ENCODE measurements around the gene NCK2.
"Not testable (repeated sequence)": the region's sequence is repeated elsewhere in the genome, so short reads cannot be mapped to it uniquely, and the experiment has no call there.

NCK2 gene

DNA sequence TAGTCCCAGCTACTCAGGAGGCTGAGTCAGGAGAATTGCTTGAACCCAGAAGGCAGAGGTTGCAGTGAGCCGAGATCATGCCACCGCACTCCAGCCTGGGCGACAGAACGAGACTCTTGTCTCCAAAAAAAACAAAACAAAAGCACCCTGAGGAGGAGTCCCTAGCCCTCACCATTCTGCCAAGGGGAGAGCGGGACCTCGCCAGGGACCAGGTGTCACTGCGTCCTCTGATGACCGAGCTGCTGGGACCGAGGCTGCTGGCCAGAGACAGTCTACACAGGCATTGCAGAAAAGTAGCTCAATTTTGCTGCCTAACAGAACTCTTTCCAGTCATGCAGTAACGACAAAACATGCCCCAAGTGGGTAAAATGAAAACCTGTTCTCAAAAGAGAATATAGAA lies 18.4 kb downstream of the NCK2 start:
- Histone ChIP-seq H3K4me3 (ENCODE audit: low read length) (no peak overlapping the region), H3K9ac (ENCODE audit: low read length) (no peak overlapping the region), H3K27me3 (ENCODE audit: control insufficient read depth, insufficient read depth, low read length) (no peaks in the 10 kb centered on the region), H3K36me3 (ENCODE audit: control insufficient read depth, insufficient read depth, low read length) (no peaks in the 10 kb centered on the region), H3K27ac (ENCODE audit: low read depth, low read length) (no peak overlapping the region), H3K4me1 (ENCODE audit: control insufficient read depth, insufficient read depth, low read length) (no peaks in the 10 kb centered on the region)

DNA sequence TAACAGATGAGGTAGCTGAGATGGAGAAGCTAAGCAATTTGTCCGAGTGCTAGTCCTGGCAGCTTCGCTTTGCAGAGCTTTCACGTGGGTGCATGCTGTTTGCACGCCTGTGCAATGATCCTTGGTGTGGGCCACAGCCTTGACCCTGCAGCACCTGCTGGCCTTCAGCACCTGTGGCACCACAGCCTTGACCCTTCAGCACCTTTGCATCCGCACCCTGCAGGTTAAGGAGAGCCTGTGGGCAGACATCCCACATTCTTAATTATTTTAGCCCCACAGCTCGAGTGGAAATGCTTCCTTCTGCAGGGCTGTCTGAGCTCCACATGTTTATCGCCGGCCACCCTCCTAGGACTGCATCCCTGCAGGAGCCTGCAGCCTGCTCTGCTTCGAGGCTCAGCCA lies 19.3 kb downstream of the NCK2 start:
- H3K36me3 ChIP-seq (ENCODE audit: control insufficient read depth, insufficient read depth, low read length) = no peaks in the 10 kb centered on the region
- no peak overlapping the region for H3K4me3 ChIP-seq (ENCODE audit: low read length)
- no peaks in the 10 kb centered on the region for H3K4me1 ChIP-seq (ENCODE audit: control insufficient read depth, insufficient read depth, low read length)
- no peak overlapping the region for H3K9ac ChIP-seq (ENCODE audit: low read length)
- no peak overlapping the region for H3K27ac ChIP-seq (ENCODE audit: low read depth, low read length)
- no peaks in the 10 kb centered on the region for H3K27me3 ChIP-seq (ENCODE audit: control insufficient read depth, insufficient read depth, low read length)

DNA sequence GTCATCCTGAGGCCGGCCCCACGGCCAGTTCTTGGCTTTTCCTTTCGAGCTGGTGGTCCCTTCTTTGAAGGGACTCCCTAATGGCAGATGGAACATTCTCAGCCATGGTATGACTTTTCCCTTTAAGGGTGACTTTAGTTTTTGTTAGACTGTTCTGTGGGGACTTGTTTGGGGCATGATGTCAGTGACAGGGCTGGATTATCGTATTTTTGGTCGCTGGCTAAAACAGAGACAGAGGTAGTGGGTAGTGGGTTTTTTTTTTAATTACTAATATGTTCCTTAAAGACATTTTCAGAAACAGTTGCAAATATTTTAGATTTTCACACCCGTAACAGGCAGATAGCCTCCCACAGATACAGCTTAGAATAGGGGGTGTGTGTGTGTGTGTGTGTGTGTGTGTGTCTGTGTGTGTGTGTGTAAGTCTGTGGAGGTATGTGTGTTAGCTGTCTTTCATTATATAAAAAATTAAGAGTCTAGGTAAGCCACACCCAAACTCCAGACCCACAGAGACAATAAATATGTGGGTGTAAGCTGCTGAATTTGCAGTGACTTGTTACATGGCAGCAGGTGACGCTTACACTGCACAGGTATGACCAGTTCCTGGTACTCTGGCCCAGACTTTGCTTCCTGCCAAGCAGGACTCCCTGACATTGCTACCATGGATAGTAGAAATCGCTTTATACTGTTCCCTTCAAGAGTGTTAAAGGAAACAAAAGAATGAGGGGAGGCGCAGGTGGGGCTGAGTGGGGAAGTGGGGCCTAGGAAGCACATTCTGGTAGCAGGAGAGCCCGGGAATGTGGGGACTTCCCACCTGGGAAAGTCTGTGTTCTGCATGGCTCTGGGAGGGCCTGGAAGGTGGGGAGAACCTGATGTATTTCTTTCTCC lies 20.9 kb downstream of the NCK2 start:
- no peak overlapping the region for H3K9ac ChIP-seq (ENCODE audit: low read length)
- no peak overlapping the region for H3K27ac ChIP-seq (ENCODE audit: low read depth, low read length)
- no peaks in the 10 kb centered on the region for H3K36me3 ChIP-seq (ENCODE audit: control insufficient read depth, insufficient read depth, low read length)
- H3K27me3 ChIP-seq (ENCODE audit: control insufficient read depth, insufficient read depth, low read length) = no peaks in the 10 kb centered on the region
- no peaks in the 10 kb centered on the region for H3K4me1 ChIP-seq (ENCODE audit: control insufficient read depth, insufficient read depth, low read length)
- no peak overlapping the region for H3K4me3 ChIP-seq (ENCODE audit: low read length)

DNA sequence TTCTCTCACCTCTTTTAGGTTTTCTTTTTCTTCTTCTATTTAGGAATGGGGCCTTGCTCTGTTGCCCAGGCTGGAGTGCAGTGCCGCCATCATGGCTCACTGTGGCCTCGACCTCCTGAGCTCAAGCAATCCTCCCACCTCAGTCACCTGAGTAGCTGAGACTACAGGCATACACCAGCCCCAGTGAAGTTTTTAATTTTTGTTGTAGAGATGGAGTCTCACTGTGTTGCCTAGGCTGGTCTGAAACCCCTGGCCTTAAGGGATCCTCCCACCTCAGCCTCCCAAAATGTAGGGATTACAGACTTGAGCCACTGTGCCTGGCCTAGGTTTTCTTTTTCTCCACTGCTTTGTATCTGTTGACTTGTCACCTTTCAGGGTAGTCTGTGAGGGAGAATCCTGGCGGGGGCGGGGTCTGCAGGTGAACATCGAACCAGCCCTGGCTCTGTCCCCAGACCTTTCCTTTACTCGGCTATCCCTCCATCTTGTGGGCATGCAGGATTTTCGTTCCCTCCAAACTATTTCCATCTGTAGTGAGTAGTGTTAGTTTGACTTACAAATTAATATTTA lies 21.7 kb downstream of the NCK2 start:
- no peaks in the 10 kb centered on the region for H3K27me3 ChIP-seq (ENCODE audit: control insufficient read depth, insufficient read depth, low read length)
- no peak overlapping the region for H3K4me3 ChIP-seq (ENCODE audit: low read length)
- no peak overlapping the region for H3K27ac ChIP-seq (ENCODE audit: low read depth, low read length)
- no peaks in the 10 kb centered on the region for H3K36me3 ChIP-seq (ENCODE audit: control insufficient read depth, insufficient read depth, low read length)
- H3K9ac ChIP-seq (ENCODE audit: low read length) = no peak overlapping the region
- no peaks in the 10 kb centered on the region for H3K4me1 ChIP-seq (ENCODE audit: control insufficient read depth, insufficient read depth, low read length)

DNA sequence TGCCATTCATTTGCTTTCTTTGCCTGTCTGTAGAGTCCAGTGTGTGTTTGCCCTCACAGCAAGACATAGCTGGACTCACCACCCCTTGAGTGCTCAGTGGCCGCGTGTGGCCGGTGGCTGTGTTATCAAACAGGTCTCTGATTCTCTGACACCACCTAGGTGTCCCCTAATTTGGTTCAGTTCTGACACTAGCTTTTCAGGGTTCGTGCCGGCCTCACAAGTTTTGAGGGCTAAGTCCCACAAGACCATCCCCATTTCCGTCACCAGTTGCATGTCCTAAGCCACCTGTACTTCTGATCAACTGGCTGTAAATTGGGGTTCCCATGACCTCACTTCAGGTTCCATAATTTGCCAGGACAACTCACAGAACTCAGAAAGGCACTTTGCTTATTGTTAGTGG lies 23.5 kb downstream of the NCK2 start:
- H3K27ac ChIP-seq (ENCODE audit: low read depth, low read length) = no peak overlapping the region
- H3K9ac ChIP-seq (ENCODE audit: low read length) = no peak overlapping the region
- H3K4me1 ChIP-seq (ENCODE audit: control insufficient read depth, insufficient read depth, low read length) = no peaks in the 10 kb centered on the region
- H3K4me3 ChIP-seq (ENCODE audit: low read length) = no peak overlapping the region
- no peaks in the 10 kb centered on the region for H3K27me3 ChIP-seq (ENCODE audit: control insufficient read depth, insufficient read depth, low read length)
- H3K36me3 ChIP-seq (ENCODE audit: control insufficient read depth, insufficient read depth, low read length) = peaks cover 2% of the 10 kb centered on the region

DNA sequence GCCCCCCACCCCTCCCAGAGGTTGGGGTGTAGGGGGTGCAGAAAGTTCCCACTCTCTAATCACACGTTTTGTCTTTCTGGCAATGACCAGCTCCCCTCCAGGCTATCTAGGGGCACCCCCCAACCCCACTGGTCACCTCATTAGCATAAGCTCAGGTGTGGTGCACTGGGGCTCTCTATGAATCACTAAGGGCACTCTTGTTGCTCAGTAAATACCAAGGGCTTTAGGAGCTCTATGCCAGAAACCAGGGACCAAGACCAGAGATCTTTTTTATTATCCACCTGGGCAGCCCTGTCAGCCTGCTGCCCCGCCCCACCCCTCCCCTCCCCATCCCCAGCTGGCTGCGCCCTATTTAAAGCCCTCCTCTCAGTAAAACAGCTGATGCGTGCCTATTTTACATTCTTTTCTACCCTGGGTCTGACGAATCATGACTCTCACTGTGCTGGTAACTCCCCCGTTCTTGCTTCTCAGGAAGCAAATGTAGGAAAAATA lies 24.3 kb downstream of the NCK2 start:
- Histone ChIP-seq H3K27ac (ENCODE audit: low read depth, low read length) (no peak overlapping the region), H3K4me3 (ENCODE audit: low read length) (no peak overlapping the region), H3K4me1 (ENCODE audit: control insufficient read depth, insufficient read depth, low read length) (no peaks in the 10 kb centered on the region), H3K27me3 (ENCODE audit: control insufficient read depth, insufficient read depth, low read length) (no peaks in the 10 kb centered on the region), H3K9ac (ENCODE audit: low read length) (no peak overlapping the region), H3K36me3 (ENCODE audit: control insufficient read depth, insufficient read depth, low read length) (peaks cover 6% of the 10 kb centered on the region)

DNA sequence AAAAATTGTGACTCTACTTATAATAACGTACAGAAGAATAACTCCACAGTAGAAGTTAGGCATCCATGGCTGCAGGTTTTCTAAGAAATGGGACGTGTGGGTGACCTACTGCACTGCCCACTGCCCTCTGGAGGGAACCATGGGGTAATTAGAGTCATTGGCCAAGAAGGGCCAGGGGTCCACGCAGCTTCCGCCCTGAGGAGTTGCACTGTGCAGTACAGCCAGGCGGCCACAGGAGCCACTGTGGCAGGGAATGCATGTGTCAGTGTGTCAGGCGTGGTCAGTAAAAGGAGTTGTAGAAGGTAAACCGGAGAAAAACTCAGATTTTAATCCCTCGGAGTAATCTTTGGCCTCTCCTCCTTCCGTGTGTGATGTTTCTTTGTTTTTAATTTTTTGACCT lies 24.8 kb downstream of the NCK2 start:
- Histone ChIP-seq H3K27me3 (ENCODE audit: control insufficient read depth, insufficient read depth, low read length) (no peaks in the 10 kb centered on the region), H3K4me1 (ENCODE audit: control insufficient read depth, insufficient read depth, low read length) (no peaks in the 10 kb centered on the region), H3K4me3 (ENCODE audit: low read length) (no peak overlapping the region), H3K9ac (ENCODE audit: low read length) (no peak overlapping the region), H3K27ac (ENCODE audit: low read depth, low read length) (no peak overlapping the region), H3K36me3 (ENCODE audit: control insufficient read depth, insufficient read depth, low read length) (peaks cover 6% of the 10 kb centered on the region)

DNA sequence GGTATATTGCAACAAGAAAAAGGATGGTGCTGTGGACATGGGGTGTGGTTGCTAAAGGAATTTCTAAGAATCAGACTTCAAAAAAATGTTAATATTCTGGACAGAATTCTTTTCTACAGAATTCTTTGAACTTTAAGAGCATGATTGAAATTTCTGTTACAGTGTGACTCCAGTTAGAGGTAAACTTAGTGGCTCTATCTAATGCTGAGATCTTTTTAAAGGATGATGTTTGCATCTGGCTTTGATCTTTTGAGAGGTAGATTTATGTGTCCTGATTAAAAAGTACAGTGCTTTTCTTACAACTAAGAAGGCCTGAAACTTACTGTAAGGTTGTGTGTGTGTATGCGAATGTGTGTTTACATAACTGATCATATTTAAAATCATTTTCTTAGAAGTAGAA lies 25.4 kb downstream of the NCK2 start:
- Histone ChIP-seq H3K27me3 (ENCODE audit: control insufficient read depth, insufficient read depth, low read length) (no peaks in the 10 kb centered on the region), H3K9ac (ENCODE audit: low read length) (no peak overlapping the region), H3K4me1 (ENCODE audit: control insufficient read depth, insufficient read depth, low read length) (no peaks in the 10 kb centered on the region), H3K27ac (ENCODE audit: low read depth, low read length) (no peak overlapping the region), H3K4me3 (ENCODE audit: low read length) (no peak overlapping the region), H3K36me3 (ENCODE audit: control insufficient read depth, insufficient read depth, low read length) (peaks cover 6% of the 10 kb centered on the region)

DNA sequence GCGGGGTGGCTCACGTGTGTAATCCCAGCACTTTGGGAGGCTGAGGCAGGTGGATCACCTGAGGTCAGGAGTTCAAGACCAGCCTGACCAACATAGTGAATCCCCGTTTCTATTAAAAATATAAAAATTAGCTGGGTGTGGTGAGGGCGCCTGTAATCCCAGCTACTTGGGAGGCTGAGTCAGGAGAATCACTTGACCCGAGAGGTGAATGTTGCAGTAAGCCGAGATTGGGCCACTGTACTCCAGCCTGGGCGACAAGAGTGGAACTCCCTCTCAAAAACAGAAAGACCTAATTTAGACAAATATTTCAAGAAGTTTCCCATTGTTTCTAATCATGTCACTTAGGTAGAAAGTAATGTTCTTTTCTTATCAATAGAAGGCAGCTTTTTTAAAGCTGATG lies 26.6 kb downstream of the NCK2 start:
- H3K4me3 ChIP-seq (ENCODE audit: low read length); H3K4me1 ChIP-seq (ENCODE audit: control insufficient read depth, insufficient read depth, low read length); H3K27me3 ChIP-seq (ENCODE audit: control insufficient read depth, insufficient read depth, low read length); H3K9ac ChIP-seq (ENCODE audit: low read length); H3K36me3 ChIP-seq (ENCODE audit: control insufficient read depth, insufficient read depth, low read length); H3K27ac ChIP-seq (ENCODE audit: low read depth, low read length): not testable (repeated sequence)

DNA sequence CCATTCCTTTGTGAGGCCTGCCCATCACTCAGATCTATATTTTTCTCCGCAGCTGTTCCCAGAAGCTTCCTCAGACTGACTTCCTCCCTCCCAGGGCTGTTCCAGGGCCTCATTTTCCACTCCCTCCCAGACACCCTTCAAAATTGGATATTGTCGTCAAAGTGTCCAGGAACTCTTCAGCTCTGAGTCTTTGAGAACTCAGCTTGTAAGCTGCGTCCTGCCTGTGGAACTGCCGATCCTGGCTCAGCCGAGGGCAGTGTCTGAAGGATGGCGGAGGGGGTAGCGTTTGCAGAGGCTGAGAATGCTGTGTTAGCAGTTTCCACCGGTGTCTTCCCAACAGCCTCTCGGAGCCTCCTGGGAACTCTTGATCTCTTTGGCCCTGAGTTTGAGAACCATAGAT lies 27.1 kb downstream of the NCK2 start:
- H3K4me1 ChIP-seq (ENCODE audit: control insufficient read depth, insufficient read depth, low read length) = no peaks in the 10 kb centered on the region
- H3K9ac ChIP-seq (ENCODE audit: low read length) = no peak overlapping the region
- peaks cover 6% of the 10 kb centered on the region for H3K36me3 ChIP-seq (ENCODE audit: control insufficient read depth, insufficient read depth, low read length)
- H3K27me3 ChIP-seq (ENCODE audit: control insufficient read depth, insufficient read depth, low read length) = no peaks in the 10 kb centered on the region
- H3K27ac ChIP-seq (ENCODE audit: low read depth, low read length) = no peak overlapping the region
- H3K4me3 ChIP-seq (ENCODE audit: low read length) = no peak overlapping the region

DNA sequence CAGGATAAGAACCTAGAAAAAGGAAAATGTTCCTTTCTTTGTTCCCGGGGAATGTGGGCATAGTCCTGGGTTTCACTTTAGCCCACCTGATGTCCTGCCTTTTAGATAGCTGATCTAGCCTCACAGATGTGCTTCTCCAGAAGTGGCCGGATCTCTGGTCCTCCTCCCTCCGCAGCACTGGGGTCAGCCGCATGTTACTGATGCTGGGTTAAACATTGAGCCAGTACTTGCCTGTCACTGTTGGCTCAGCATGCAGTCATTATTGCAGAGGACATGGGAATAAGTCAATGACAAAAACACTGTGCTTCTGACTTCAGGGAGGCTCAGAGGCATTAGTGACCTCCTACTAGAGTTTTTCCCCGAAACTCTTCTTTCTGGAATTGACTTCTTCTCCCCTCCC lies 27.6 kb downstream of the NCK2 start:
- H3K9ac ChIP-seq (ENCODE audit: low read length) = no peak overlapping the region
- no peak overlapping the region for H3K27ac ChIP-seq (ENCODE audit: low read depth, low read length)
- no peaks in the 10 kb centered on the region for H3K4me1 ChIP-seq (ENCODE audit: control insufficient read depth, insufficient read depth, low read length)
- H3K27me3 ChIP-seq (ENCODE audit: control insufficient read depth, insufficient read depth, low read length) = no peaks in the 10 kb centered on the region
- H3K36me3 ChIP-seq (ENCODE audit: control insufficient read depth, insufficient read depth, low read length) = peaks cover 6% of the 10 kb centered on the region
- H3K4me3 ChIP-seq (ENCODE audit: low read length) = no peak overlapping the region

DNA sequence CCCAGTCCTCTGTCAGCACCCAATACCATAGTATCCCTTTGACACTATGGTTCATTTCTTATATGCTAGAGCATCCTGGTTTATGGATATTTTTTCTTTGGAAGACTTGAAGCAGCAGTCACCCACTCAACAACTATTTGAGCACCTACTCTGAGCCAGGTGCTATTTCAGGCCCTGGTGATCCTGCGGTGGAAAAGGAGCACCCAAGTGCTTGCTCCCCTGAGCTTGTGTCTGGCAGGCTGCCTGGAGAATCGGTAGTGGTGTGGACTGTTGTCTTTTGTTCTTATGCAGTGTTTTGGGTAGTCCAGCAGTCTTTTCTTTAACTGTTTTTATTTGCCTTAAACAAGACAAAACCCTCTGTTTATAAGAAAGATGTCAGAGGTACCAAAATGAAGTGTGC lies 28.9 kb downstream of the NCK2 start:
- H3K9ac ChIP-seq (ENCODE audit: low read length) = no peak overlapping the region
- H3K4me1 ChIP-seq (ENCODE audit: control insufficient read depth, insufficient read depth, low read length) = no peaks in the 10 kb centered on the region
- no peak overlapping the region for H3K27ac ChIP-seq (ENCODE audit: low read depth, low read length)
- H3K4me3 ChIP-seq (ENCODE audit: low read length) = no peak overlapping the region
- peaks cover 6% of the 10 kb centered on the region for H3K36me3 ChIP-seq (ENCODE audit: control insufficient read depth, insufficient read depth, low read length)
- H3K27me3 ChIP-seq (ENCODE audit: control insufficient read depth, insufficient read depth, low read length) = no peaks in the 10 kb centered on the region

Measured in rectal smooth muscle tissue (tissue), 1 donor.